Activated T-cell treated with anti-CD3 and anti-CD28 coated beads, Interleukin-2, amount 50 U/mL, for 24 hours (primary cell): ENCODE results near the gene PLA2G6.
A peak's percentile ranks its signal among the peaks of the same experiment; 100 is the strongest.
"Not testable (repeated sequence)": the region's sequence is repeated elsewhere in the genome, so short reads cannot be mapped to it uniquely, and the experiment has no call there.

Source experiments
- DNase-seq: peaks from one replicate; pipeline ENCODE4 v3.0.0-alpha.2; 2020
- H3K27ac Mint-ChIP-seq: 2 replicates; pipeline ENCODE4 v1.8.0; 2020; ENCODE audit warnings: mild to moderate bottlenecking, mixed read lengths
- H3K27me3 Mint-ChIP-seq: 2 replicates; pipeline ENCODE4 v1.8.0; 2020; ENCODE audit warnings: mixed read lengths
- H3K36me3 Mint-ChIP-seq: 2 replicates; pipeline ENCODE4 v1.8.0; 2020; ENCODE audit warnings: low read depth, mixed read lengths
- H3K4me1 Mint-ChIP-seq: 2 replicates; pipeline ENCODE4 v1.8.0; 2020; ENCODE audit warnings: low read depth, mixed read lengths
- H3K4me3 Mint-ChIP-seq: 2 replicates; pipeline ENCODE4 v1.8.0; 2020; ENCODE audit warnings: mild to moderate bottlenecking, moderate library complexity, mixed read lengths
- H3K9me3 Mint-ChIP-seq: 2 replicates; pipeline ENCODE4 v1.8.0; 2020; ENCODE audit warnings: mixed read lengths

PLA2G6 gene

GRCh38 chr22:38186429-38186828 is 4.8 kb upstream of the PLA2G6 start:
- H3K4me1 Mint-ChIP-seq = peaks cover 11% of the 10 kb centered on the region
- no peaks in the 10 kb centered on the region for H3K27me3 Mint-ChIP-seq
- H3K4me3 Mint-ChIP-seq = no peak overlapping the region
- peaks cover 2% of the 10 kb centered on the region for H3K36me3 Mint-ChIP-seq
- DNase-seq = no peak
- no peak overlapping the region for H3K27ac Mint-ChIP-seq
- H3K9me3 Mint-ChIP-seq = no peaks in the 10 kb centered on the region

DNA sequence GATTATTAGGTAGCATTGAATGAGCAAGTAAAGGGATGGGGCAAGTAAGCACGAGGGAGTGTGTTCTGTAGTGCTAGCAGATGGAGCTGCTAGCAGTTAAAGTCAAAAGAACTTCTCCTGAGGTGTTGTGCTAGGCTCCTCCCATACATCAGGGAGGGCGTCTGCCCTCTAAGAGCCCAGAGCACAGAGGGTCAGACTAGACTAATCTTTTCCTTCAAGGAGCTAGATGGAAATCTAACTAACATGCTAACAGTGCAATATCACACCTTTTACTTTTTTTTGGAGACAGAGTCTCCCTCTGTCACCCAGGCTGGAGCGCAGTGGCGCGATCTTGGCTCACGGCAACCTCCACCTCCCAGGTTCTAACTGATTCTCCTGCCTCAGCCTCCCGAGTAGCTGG is 3.2 kb upstream of the PLA2G6 start:
- no peaks in the 10 kb centered on the region for H3K27me3 Mint-ChIP-seq
- peaks cover 28% of the 10 kb centered on the region for H3K4me1 Mint-ChIP-seq
- no peak overlapping the region for H3K4me3 Mint-ChIP-seq
- H3K36me3 Mint-ChIP-seq = peaks cover 6% of the 10 kb centered on the region
- no peak for DNase-seq
- H3K27ac Mint-ChIP-seq = no peak overlapping the region
- H3K9me3 Mint-ChIP-seq = no peaks in the 10 kb centered on the region

DNA sequence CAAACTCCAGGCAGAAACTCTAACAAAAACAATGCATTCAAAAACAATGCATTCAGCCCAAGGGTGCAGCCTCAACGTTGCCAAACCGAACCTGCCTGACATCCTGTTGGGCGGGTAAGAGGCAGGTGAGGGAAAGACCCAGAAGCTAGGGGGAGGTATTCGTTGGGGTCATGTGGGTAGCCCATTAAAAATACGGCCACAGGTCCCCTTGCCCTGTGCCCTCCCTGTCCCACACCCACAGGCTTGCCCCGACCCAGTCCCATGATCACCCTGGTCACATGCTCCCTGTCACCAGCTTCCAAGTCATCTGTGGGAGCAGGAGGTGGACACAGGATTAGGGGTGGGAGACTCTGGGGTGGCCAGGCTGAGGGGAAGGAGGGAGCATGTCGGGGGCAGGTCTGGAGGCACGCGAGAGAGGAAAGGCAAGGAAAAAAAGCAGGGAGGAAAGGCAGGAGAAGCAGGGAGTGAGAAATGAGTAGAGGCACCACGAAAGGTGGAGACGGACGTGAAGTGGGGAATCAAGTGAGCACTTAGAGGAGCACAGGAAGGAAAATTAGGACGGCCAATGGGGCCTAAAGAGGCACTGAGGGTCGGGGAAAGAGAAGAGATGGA is 683 bp downstream of the PLA2G6 start:
- Mint-ChIP-seq H3K27me3 (no peaks in the 10 kb centered on the region), H3K9me3 (no peaks in the 10 kb centered on the region), H3K36me3 (peaks cover 8% of the 10 kb centered on the region), H3K4me1 (peaks cover 59% of the 10 kb centered on the region), H3K27ac (peak overlapping the region; percentile 99), H3K4me3 (peak overlapping the region; percentile 92)
- DNase-seq = peak; percentile 49

- not testable (repeated sequence) for H3K36me3 Mint-ChIP-seq, H3K27me3 Mint-ChIP-seq
- H3K27ac Mint-ChIP-seq = peak overlapping the region; percentile 87
These were observed 3.1 kb downstream of the PLA2G6 start for GRCh38 chr22:38178605-38178937.

GRCh38 chr22:38177926-38178604 is 3.6 kb downstream of the PLA2G6 start:
- Mint-ChIP-seq H3K27ac (peak overlapping the region; percentile 87), H3K9me3 (no peaks in the 10 kb centered on the region), H3K4me1 (peaks cover 78% of the 10 kb centered on the region), H3K36me3 (peaks cover 8% of the 10 kb centered on the region), H3K4me3 (no peak overlapping the region), H3K27me3 (no peaks in the 10 kb centered on the region)
- no peak for DNase-seq

More at GRCh38 chr22:38178605-38178937, 3.1 kb downstream of the PLA2G6 start:
- not testable (repeated sequence) for H3K4me3 Mint-ChIP-seq, DNase-seq, H3K9me3 Mint-ChIP-seq
- peaks cover 73% of the 10 kb centered on the region for H3K4me1 Mint-ChIP-seq

GRCh38 chr22:38177571-38177925 is 4.1 kb downstream of the PLA2G6 start:
- H3K9me3 Mint-ChIP-seq, H3K4me3 Mint-ChIP-seq, DNase-seq, H3K27me3 Mint-ChIP-seq, H3K36me3 Mint-ChIP-seq: not testable (repeated sequence)
- Mint-ChIP-seq H3K4me1 (peaks cover 79% of the 10 kb centered on the region), H3K27ac (peak overlapping the region; percentile 87)

DNA sequence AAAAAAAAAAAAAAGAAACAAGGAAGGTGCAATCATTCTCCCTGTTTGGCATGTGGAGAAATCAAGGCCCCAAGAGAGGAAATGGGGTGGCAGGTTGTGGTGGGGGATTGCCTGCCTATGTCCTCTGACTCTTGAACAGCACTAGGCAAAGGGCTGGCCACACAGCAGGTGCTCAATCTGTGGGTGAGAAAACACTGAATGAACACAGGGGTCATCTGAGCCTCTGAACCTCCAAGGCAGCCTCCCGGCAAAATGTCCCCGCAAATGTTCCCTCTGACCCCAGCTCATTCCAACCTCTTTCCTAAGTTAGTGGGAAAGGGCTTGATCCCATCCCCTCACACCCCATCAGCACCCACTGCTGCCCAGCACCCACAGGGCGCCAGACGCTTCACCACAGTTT is 4.6 kb downstream of the PLA2G6 start:
- H3K36me3 Mint-ChIP-seq = peaks cover 8% of the 10 kb centered on the region
- H3K4me3 Mint-ChIP-seq = no peak overlapping the region
- no peak for DNase-seq
- no peaks in the 10 kb centered on the region for H3K9me3 Mint-ChIP-seq
- H3K27me3 Mint-ChIP-seq = no peaks in the 10 kb centered on the region
- peak overlapping the region; percentile 92 for H3K27ac Mint-ChIP-seq
- H3K4me1 Mint-ChIP-seq = peaks cover 83% of the 10 kb centered on the region

DNA sequence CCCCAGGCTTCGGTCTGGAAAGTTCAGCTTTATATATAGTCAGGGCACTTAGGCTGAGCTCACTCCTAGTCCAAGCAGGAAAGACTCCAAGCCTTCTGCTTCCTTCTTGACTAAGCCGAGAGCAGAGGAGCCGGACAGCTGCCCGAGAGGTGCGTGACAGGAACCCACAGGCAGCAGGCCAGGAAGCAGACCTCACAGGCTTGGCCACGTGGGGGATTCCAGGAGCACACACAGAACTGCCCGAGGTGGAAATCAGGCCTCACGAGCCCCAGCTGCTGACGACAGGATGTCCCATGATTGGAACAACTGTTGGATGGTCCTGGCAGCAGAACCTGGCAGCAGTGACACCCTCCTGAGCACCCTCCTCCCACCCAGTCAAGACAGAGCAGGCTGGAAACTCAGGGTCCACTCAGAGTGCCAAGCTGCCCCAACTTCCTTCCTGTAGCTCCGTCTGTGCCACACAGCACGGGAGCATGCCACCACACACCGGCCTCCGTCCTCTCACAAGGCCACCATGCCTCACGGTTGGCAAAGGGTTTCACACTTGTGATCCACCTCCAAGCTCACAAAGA is 5.4 kb downstream of the PLA2G6 start:
- Mint-ChIP-seq H3K4me1 (peaks cover 78% of the 10 kb centered on the region), H3K27me3 (no peaks in the 10 kb centered on the region), H3K4me3 (peak overlapping the region; percentile 20), H3K9me3 (no peaks in the 10 kb centered on the region), H3K27ac (peak overlapping the region; percentile 92), H3K36me3 (peaks cover 6% of the 10 kb centered on the region)
- peak; percentile 68 for DNase-seq

DNA sequence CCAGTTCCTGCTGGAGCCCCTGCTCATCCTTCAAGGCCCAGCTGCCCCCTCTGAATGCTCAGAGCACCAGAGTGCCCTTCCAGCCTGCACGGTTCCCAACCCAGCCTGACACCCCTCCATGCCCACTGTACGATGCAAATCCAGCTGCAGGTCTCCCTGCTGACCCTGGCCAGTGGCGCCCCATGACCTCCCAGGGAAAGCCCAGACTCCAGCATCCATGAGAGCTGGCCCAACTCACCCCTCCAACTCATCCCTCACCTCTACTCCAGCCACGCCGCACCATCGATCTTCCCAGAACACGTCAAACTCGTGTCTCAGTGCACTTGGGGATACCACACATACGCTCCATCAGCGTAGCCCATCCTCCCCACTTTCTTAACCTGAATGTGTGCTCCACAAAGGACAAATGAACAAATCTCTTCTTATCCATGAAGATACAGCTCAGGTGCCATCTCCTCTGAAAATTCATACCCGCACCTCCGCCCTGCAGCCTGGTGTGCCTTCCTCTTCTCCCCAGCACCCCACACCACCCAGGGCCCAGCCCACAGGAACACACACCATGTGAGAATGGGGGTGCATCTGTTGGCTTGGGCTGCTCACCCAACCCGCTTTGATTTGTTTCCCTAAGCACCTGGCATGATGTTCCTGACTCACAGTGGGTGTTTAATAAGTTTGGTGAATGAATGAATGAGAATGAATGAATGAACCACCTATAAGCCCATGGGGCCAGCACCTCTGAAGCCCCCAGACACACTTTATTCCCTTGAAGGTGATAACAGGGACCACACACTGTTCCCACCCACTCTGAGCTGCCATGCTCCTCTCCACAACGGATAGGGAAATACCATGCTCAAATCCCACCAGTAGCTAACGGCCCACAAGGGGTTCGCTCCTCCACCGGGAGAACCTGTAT is 6.2 kb downstream of the PLA2G6 start:
- Mint-ChIP-seq H3K36me3 (peaks cover 4% of the 10 kb centered on the region), H3K4me3 (no peak overlapping the region), H3K4me1 (peaks cover 70% of the 10 kb centered on the region)

DNA sequence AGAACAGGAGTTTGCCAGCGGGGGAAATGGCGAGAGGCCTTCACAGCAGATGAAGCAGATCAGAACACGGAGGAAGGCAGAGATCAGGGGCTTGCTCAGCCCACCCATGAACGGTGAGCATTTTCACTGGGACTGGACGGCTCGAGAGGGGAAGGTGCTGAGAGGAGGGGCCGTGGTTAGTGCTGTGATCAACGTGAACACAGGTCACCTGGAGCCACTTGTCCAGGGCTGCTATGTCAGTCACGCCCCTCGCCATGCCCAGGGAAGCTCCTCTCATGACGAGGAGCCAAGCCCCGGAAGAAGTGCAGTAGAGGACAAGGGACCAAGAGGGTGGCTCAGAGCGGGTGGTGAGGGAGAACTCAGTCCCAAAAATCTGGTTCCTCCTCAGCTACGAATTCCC is 7.0 kb downstream of the PLA2G6 start:
- H3K27me3 Mint-ChIP-seq = no peaks in the 10 kb centered on the region

More for the DNA sequence above, 6.2 kb downstream of the PLA2G6 start:
- peak overlapping the region; percentile 92 for H3K27ac Mint-ChIP-seq
- DNase-seq = no peak
- H3K27me3 Mint-ChIP-seq = no peaks in the 10 kb centered on the region
- no peaks in the 10 kb centered on the region for H3K9me3 Mint-ChIP-seq

DNA sequence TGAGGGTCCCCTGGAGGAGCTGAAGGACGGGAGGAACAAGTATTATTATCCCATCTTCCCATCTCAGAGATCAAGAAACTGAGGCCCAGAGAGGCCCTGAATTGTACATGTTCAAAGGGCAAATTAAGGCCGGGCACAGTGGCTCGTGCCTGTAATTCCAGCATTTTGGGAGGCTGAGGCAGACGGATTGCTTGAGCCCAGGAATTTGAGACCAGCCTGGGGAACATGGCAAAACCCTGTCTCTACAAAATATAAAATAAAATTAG is 8.1 kb downstream of the PLA2G6 start:
- H3K4me1 Mint-ChIP-seq = peaks cover 53% of the 10 kb centered on the region

More for the DNA sequence above, 7.0 kb downstream of the PLA2G6 start:
- peaks cover 4% of the 10 kb centered on the region for H3K36me3 Mint-ChIP-seq
- H3K4me1 Mint-ChIP-seq = peaks cover 62% of the 10 kb centered on the region
- no peak for DNase-seq
- peak overlapping the region; percentile 63 for H3K27ac Mint-ChIP-seq
- no peaks in the 10 kb centered on the region for H3K9me3 Mint-ChIP-seq
- no peak overlapping the region for H3K4me3 Mint-ChIP-seq

DNA sequence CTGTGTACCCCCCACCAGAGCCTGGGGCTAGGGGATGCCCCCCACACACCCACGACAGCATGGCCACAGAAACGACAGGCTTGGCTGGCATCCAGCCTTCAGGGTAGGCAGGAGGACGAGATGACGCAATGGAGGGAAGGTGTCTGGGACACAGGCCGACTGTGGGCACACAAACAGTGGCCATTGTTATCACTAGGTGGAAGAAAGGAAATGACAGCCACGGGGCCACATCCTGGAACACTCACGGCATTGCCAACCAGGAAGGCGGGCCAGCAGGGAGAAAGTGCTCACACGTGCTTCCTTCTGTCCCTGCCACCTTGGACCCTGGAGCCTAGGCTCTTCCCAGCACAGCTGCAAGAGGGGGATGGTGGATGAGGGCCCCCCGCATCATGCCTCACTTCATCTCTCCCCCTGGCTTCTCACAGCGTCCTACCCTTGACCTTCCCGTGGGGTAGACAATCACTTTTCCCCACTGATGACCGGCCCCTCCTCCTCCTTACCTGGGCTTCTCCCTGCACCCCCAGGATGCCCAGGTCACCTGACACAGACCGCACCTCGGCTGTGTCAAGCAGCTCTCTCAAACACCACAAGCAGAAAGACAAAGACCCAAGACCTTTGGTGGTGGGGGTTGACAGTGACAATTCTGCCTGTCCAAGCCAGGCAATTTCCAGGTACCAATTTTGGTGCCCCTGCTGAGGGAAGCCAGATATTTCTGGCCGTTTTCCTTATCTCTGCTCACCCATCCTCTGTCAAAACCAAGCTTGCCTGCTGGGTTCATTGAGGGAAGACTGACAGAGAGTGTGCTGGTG is 8.6 kb downstream of the PLA2G6 start:
- Mint-ChIP-seq H3K9me3 (no peaks in the 10 kb centered on the region), H3K4me1 (peaks cover 51% of the 10 kb centered on the region), H3K27me3 (no peaks in the 10 kb centered on the region), H3K36me3 (peaks cover 9% of the 10 kb centered on the region), H3K4me3 (no peak overlapping the region), H3K27ac (peak overlapping the region; percentile 79)
- DNase-seq = peak; percentile 40

More for the DNA sequence above, 8.1 kb downstream of the PLA2G6 start:
- H3K4me3 Mint-ChIP-seq = no peak overlapping the region
- H3K27me3 Mint-ChIP-seq = no peaks in the 10 kb centered on the region
- H3K9me3 Mint-ChIP-seq = no peaks in the 10 kb centered on the region
- peak overlapping the region; percentile 79 for H3K27ac Mint-ChIP-seq
- DNase-seq = no peak
- peaks cover 6% of the 10 kb centered on the region for H3K36me3 Mint-ChIP-seq

DNA sequence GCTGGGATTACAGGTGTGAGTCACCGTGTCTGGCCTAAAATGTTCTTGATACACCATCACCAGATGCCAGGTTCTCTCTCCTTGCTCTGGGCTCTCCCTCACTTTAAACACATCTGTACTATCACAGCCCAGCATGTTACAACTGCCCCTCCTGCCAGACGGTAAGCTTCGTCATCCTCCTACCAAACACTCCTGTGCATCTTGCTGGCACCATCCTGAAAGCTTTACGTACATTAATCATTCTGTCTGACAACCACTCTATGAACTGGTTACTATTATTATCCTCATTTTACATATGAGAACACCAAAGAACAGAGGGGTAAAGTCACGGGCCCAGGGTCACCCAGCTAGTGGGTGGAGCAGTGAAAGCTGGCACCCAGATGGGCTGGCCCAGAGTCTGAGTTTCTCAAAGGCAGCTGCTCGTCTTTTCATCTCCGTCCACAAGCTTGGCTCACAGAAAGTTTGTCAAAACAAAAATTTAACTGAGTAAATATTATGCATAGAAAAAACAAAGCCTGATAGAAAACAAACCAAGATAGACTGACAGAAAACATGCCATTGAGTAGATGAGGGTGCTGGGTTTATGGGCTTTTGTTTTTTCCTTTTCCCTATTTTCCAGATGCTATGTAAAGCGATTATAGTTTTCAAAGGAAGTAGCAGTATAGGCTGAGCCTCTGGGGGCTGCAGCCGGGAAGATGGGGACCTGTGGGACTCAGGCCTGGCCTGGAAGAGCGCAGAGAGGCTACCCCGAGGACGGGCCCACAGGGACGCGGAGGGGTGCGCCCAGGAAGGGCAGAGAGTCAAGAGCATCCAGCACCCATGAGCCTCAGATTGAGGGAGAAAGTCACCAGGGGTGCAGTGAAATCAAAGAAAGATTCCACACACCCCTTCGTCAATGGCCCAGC is 9.5 kb downstream of the PLA2G6 start:
- no peak overlapping the region for H3K4me3 Mint-ChIP-seq
- H3K4me1 Mint-ChIP-seq = peaks cover 44% of the 10 kb centered on the region
- DNase-seq = no peak

More for the DNA sequence above, 9.5 kb downstream of the PLA2G6 start:
- Mint-ChIP-seq H3K36me3 (peaks cover 16% of the 10 kb centered on the region), H3K9me3 (no peaks in the 10 kb centered on the region), H3K27ac (peak overlapping the region; percentile 79), H3K27me3 (no peaks in the 10 kb centered on the region)
